ENCODE data around the gene STK39. TPM values are rescaled to one million over a fixed set of nuclear protein-coding genes. Genes with fewer than 3 reads are reported as not detected.

The STK39 gene
- total RNA-seq, 1 experiment from 2014 or later: 13.8 TPM

DNA sequence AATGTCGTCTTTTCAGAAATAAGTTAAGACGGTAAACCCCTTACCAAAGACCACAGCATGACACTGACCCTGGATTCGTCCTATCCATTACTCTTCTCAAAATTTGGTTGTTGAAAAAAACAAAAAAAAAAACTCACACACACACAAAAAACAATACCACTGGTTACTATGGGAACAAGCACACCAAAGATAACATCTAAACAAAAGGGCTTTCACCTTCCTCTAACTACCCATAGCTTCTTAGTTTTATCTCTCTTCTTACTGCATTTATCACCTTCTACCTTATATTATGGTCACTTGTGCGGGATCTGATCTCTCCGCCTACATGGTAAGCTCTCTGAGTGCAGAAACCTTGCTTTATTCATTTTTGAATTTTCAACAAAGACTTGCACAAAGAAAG is 192.7 kb downstream of the STK39 start:
- H3K9me3 Mint-ChIP-seq (ENCODE audit: unreplicated experiment): no peaks in the 10 kb centered on the region
- ChIA-PET CTCF (interaction anchor here (0.7 kb wide), 1 partner anchor 11 kb away, joined by 3 read pairs; no protein-coding TSS in a partner anchor), POLR2A (interaction anchor here (1.0 kb wide), 1 partner anchor 10 kb away, joined by 3 read pairs; no protein-coding TSS in a partner anchor)
- intact Hi-C loops (cut with micrococcal nuclease): no loop called here
- no peak overlapping the region for H3K4me3 Mint-ChIP-seq (ENCODE audit: unreplicated experiment)
- no peak for TF ChIP-seq CTCF (IDR thresholded peaks at IDR 0.05; ENCODE audit: unreplicated experiment)
- BruUV-seq (replicated peaks): no TSS peak
- no peak overlapping the region for H3K27ac Mint-ChIP-seq (ENCODE audit: low read depth, unreplicated experiment)
- H3K4me1 Mint-ChIP-seq (ENCODE audit: insufficient read depth, unreplicated experiment): no peaks in the 10 kb centered on the region
- no peaks in the 10 kb centered on the region for H3K36me3 Mint-ChIP-seq (ENCODE audit: insufficient read depth, unreplicated experiment)
- DNase-seq (ENCODE audit: unreplicated experiment): no peak
- H3K27me3 Mint-ChIP-seq (ENCODE audit: insufficient read depth, unreplicated experiment): no peaks in the 10 kb centered on the region

DNA sequence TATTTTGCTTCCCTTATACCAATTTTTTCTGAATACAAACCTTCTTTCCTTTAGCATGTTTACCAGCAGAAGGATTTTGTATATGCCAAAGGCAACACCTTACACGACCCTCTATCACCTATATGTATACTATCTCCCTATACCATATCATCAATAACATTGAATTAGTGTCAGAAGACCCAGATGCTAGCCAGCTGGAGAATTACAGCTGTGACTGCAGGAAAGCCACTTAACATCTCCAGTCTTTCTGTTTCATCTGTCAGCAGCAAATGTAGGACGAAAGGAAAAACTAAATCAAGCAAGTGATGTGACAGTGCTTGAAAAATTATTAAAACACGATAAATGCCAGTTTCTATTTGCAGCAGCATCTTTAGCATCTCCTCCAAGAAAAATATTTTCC is 193.7 kb downstream of the STK39 start:
- BruUV-seq (replicated peaks): no TSS peak

DNA sequence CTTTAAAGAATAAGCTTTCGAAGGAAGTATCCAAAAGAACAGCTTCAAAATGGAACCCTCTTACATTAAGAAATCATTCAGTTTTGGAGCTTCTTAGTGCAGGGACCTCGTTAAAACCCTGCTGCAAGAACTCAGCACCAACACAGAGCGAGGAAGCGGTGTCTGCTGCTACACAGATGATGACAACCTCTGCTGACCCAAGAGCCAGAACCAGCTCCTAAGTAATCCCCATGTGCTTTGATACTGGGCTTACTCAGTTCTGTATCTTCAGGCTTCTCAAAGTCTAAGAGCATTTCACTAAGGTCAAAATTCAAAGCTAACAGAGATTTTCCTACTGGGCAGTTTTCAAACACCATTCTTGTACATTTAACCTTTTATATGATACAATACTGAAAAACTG is 194.6 kb downstream of the STK39 start:
- TF ChIP-seq CTCF (IDR thresholded peaks at IDR 0.05; ENCODE audit: unreplicated experiment): no peak
- POLR2A ChIA-PET: no interaction called here
- CTCF ChIA-PET: interaction anchor here (1.7 kb wide), 1 partner anchor 66 kb away, joined by 8 read pairs; no protein-coding TSS in a partner anchor
- intact Hi-C loops (cut with micrococcal nuclease): no loop called here
- Mint-ChIP-seq H3K9me3 (ENCODE audit: unreplicated experiment) (no peaks in the 10 kb centered on the region), H3K4me1 (ENCODE audit: insufficient read depth, unreplicated experiment) (no peaks in the 10 kb centered on the region), H3K27ac (ENCODE audit: low read depth, unreplicated experiment) (no peak overlapping the region), H3K4me3 (ENCODE audit: unreplicated experiment) (no peak overlapping the region), H3K27me3 (ENCODE audit: insufficient read depth, unreplicated experiment) (no peaks in the 10 kb centered on the region), H3K36me3 (ENCODE audit: insufficient read depth, unreplicated experiment) (peaks cover 6% of the 10 kb centered on the region)
- no peak for DNase-seq (ENCODE audit: unreplicated experiment)
- BruUV-seq (replicated peaks): no TSS peak

More for the DNA sequence above, 193.7 kb downstream of the STK39 start:
- H3K27me3 Mint-ChIP-seq (ENCODE audit: insufficient read depth, unreplicated experiment): no peaks in the 10 kb centered on the region
- no peaks in the 10 kb centered on the region for H3K4me1 Mint-ChIP-seq (ENCODE audit: insufficient read depth, unreplicated experiment)
- intact Hi-C loops (cut with micrococcal nuclease): no loop called here
- H3K4me3 Mint-ChIP-seq (ENCODE audit: unreplicated experiment): no peak overlapping the region
- no peaks in the 10 kb centered on the region for H3K9me3 Mint-ChIP-seq (ENCODE audit: unreplicated experiment)
- no peak overlapping the region for H3K27ac Mint-ChIP-seq (ENCODE audit: low read depth, unreplicated experiment)
- no peak for TF ChIP-seq CTCF (IDR thresholded peaks at IDR 0.05; ENCODE audit: unreplicated experiment)
- no peak for DNase-seq (ENCODE audit: unreplicated experiment)
- H3K36me3 Mint-ChIP-seq (ENCODE audit: insufficient read depth, unreplicated experiment): no peaks in the 10 kb centered on the region
- POLR2A ChIA-PET: no interaction called here
- CTCF ChIA-PET: interaction anchor here (1.7 kb wide), 1 partner anchor 65 kb away, joined by 8 read pairs; no protein-coding TSS in a partner anchor

DNA sequence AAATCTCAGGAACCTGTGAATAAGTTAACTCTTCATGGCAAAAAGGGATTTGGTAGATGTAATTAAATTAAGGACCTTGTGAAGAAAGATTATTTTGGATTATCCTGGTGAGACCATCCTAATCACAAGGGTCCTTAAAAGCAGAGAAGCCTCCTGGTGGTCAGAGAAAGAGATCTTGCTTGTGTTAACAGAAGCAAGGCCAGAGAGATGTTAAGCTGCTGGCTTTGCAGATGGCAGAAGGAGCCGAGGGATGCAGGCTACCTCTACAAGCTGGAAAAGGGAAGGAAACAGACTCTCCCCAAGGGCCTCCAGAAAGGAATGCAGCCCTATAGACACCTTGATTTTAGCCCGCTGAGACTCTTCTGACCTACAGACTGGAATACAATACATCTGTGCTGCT is 197.0 kb downstream of the STK39 start:
- no peak overlapping the region for H3K27ac Mint-ChIP-seq (ENCODE audit: low read depth, unreplicated experiment)
- H3K36me3 Mint-ChIP-seq (ENCODE audit: insufficient read depth, unreplicated experiment): peaks cover 6% of the 10 kb centered on the region
- no peaks in the 10 kb centered on the region for H3K9me3 Mint-ChIP-seq (ENCODE audit: unreplicated experiment)
- no peaks in the 10 kb centered on the region for H3K4me1 Mint-ChIP-seq (ENCODE audit: insufficient read depth, unreplicated experiment)
- POLR2A ChIA-PET: no interaction called here
- no peaks in the 10 kb centered on the region for H3K27me3 Mint-ChIP-seq (ENCODE audit: insufficient read depth, unreplicated experiment)
- TF ChIP-seq CTCF (IDR thresholded peaks at IDR 0.05; ENCODE audit: unreplicated experiment): no peak
- H3K4me3 Mint-ChIP-seq (ENCODE audit: unreplicated experiment): no peak overlapping the region
- CTCF ChIA-PET: interaction anchor here (0.8 kb wide), 1 partner anchor 9 kb away, joined by 3 read pairs; no protein-coding TSS in a partner anchor
- intact Hi-C loops (cut with micrococcal nuclease): no loop called here
- DNase-seq (ENCODE audit: unreplicated experiment): no peak
- BruUV-seq (replicated peaks): no TSS peak

Data from MCF 10A (cell line).